ENCODE measurements around the gene MLPH.

GRCh38 chr2:237558961-237559641, 72.0 kb downstream of the MLPH start:
- TF ChIP-seq CTCF (IDR thresholded peaks at IDR 0.05; ENCODE audit: borderline replicate concordance, extremely low read depth, low read length, poor library complexity, severe bottlenecking) (no peak), EZH2 (IDR thresholded peaks at IDR 0.05; ENCODE audit: borderline replicate concordance, low read depth, low read length, severe bottlenecking) (no peak)

Data from DND-41 (cell line).